ENCODE data around the gene KRTAP10-5.

Gene KRTAP10-5

GRCh38 chr21:44548381-44548780 lies 32.0 kb downstream of the KRTAP10-5 start:
- no peak for DNase-seq (ENCODE audit: low read depth, low spot score)
- H3K4me1 ChIP-seq (ENCODE audit: insufficient read depth, insufficient read length): peaks cover 27% of the 10 kb centered on the region
- H3K36me3 ChIP-seq (ENCODE audit: insufficient read depth, insufficient read length, low read length): no peaks in the 10 kb centered on the region
- no peaks in the 10 kb centered on the region for H3K27me3 ChIP-seq (ENCODE audit: insufficient read depth, insufficient read length)
- no peak overlapping the region for H3K9ac ChIP-seq (ENCODE audit: insufficient read length, low read depth)
- H3K9me3 ChIP-seq (ENCODE audit: insufficient read depth, low read length): peaks cover 21% of the 10 kb centered on the region
- no peak overlapping the region for H3K4me3 ChIP-seq (ENCODE audit: insufficient read length, low read depth)
- no peak for TF ChIP-seq SUZ12 (IDR thresholded peaks at IDR 0.05; ENCODE audit: extremely low read depth, insufficient read depth, insufficient read length)
- TF ChIP-seq ZNF274 (IDR thresholded peaks at IDR 0.05; ENCODE audit: low read depth, low read length): no peak
- TF ChIP-seq YY1 (IDR thresholded peaks at IDR 0.05; ENCODE audit: insufficient read depth, insufficient read length): no peak

- TF ChIP-seq YY1 (IDR thresholded peaks at IDR 0.05; ENCODE audit: insufficient read depth, insufficient read length): no peak
- no peak for TF ChIP-seq SUZ12 (IDR thresholded peaks at IDR 0.05; ENCODE audit: extremely low read depth, insufficient read depth, insufficient read length)
- TF ChIP-seq ZNF274 (IDR thresholded peaks at IDR 0.05; ENCODE audit: low read depth, low read length): no peak
- no peak overlapping the region for H3K4me3 ChIP-seq (ENCODE audit: insufficient read length, low read depth)
- H3K9ac ChIP-seq (ENCODE audit: insufficient read length, low read depth): no peak overlapping the region
- H3K27me3 ChIP-seq (ENCODE audit: insufficient read depth, insufficient read length): no peaks in the 10 kb centered on the region
- DNase-seq (ENCODE audit: low read depth, low spot score): no peak
- H3K9me3 ChIP-seq (ENCODE audit: insufficient read depth, low read length): peaks cover 27% of the 10 kb centered on the region
- peaks cover 24% of the 10 kb centered on the region for H3K4me1 ChIP-seq (ENCODE audit: insufficient read depth, insufficient read length)
- no peaks in the 10 kb centered on the region for H3K36me3 ChIP-seq (ENCODE audit: insufficient read depth, insufficient read length, low read length)
Measured at GRCh38 chr21:44547656-44548331, 32.6 kb downstream of the KRTAP10-5 start.

- Histone ChIP-seq H3K27me3 (ENCODE audit: insufficient read depth, insufficient read length) (no peaks in the 10 kb centered on the region), H3K4me1 (ENCODE audit: insufficient read depth, insufficient read length) (peaks cover 12% of the 10 kb centered on the region), H3K9ac (ENCODE audit: insufficient read length, low read depth) (no peak overlapping the region), H3K9me3 (ENCODE audit: insufficient read depth, low read length) (peaks cover 38% of the 10 kb centered on the region), H3K36me3 (ENCODE audit: insufficient read depth, insufficient read length, low read length) (no peaks in the 10 kb centered on the region), H3K4me3 (ENCODE audit: insufficient read length, low read depth) (no peak overlapping the region)
- DNase-seq (ENCODE audit: low read depth, low spot score): no peak
- TF ChIP-seq SUZ12 (IDR thresholded peaks at IDR 0.05; ENCODE audit: extremely low read depth, insufficient read depth, insufficient read length) (no peak), YY1 (IDR thresholded peaks at IDR 0.05; ENCODE audit: insufficient read depth, insufficient read length) (no peak), ZNF274 (IDR thresholded peaks at IDR 0.05; ENCODE audit: low read depth, low read length) (no peak)
Measured at GRCh38 chr21:44544566-44544965, 35.8 kb downstream of the KRTAP10-5 start.

- no peak overlapping the region for H3K4me3 ChIP-seq (ENCODE audit: insufficient read length, low read depth)
- no peaks in the 10 kb centered on the region for H3K27me3 ChIP-seq (ENCODE audit: insufficient read depth, insufficient read length)
- H3K9me3 ChIP-seq (ENCODE audit: insufficient read depth, low read length): peaks cover 38% of the 10 kb centered on the region
- no peak overlapping the region for H3K9ac ChIP-seq (ENCODE audit: insufficient read length, low read depth)
- H3K4me1 ChIP-seq (ENCODE audit: insufficient read depth, insufficient read length): peaks cover 7% of the 10 kb centered on the region
- DNase-seq (ENCODE audit: low read depth, low spot score): no peak
- TF ChIP-seq SUZ12 (IDR thresholded peaks at IDR 0.05; ENCODE audit: extremely low read depth, insufficient read depth, insufficient read length) (no peak), ZNF274 (IDR thresholded peaks at IDR 0.05; ENCODE audit: low read depth, low read length) (no peak), YY1 (IDR thresholded peaks at IDR 0.05; ENCODE audit: insufficient read depth, insufficient read length) (no peak)
- no peaks in the 10 kb centered on the region for H3K36me3 ChIP-seq (ENCODE audit: insufficient read depth, insufficient read length, low read length)
Measured at GRCh38 chr21:44542716-44543115, 37.7 kb downstream of the KRTAP10-5 start.

GRCh38 chr21:44540741-44541288 lies 39.6 kb downstream of the KRTAP10-5 start:
- no peak overlapping the region for H3K4me3 ChIP-seq (ENCODE audit: insufficient read length, low read depth)
- H3K9me3 ChIP-seq (ENCODE audit: insufficient read depth, low read length): peaks cover 27% of the 10 kb centered on the region
- TF ChIP-seq ZNF274 (IDR thresholded peaks at IDR 0.05; ENCODE audit: low read depth, low read length): no peak
- TF ChIP-seq SUZ12 (IDR thresholded peaks at IDR 0.05; ENCODE audit: extremely low read depth, insufficient read depth, insufficient read length): no peak
- no peak for TF ChIP-seq YY1 (IDR thresholded peaks at IDR 0.05; ENCODE audit: insufficient read depth, insufficient read length)
- no peak for DNase-seq (ENCODE audit: low read depth, low spot score)
- H3K9ac ChIP-seq (ENCODE audit: insufficient read length, low read depth): no peak overlapping the region
- peaks cover 7% of the 10 kb centered on the region for H3K4me1 ChIP-seq (ENCODE audit: insufficient read depth, insufficient read length)
- no peaks in the 10 kb centered on the region for H3K27me3 ChIP-seq (ENCODE audit: insufficient read depth, insufficient read length)
- no peaks in the 10 kb centered on the region for H3K36me3 ChIP-seq (ENCODE audit: insufficient read depth, insufficient read length, low read length)

- Histone ChIP-seq H3K27me3 (ENCODE audit: insufficient read depth, insufficient read length) (no peaks in the 10 kb centered on the region), H3K9me3 (ENCODE audit: insufficient read depth, low read length) (peaks cover 22% of the 10 kb centered on the region), H3K36me3 (ENCODE audit: insufficient read depth, insufficient read length, low read length) (no peaks in the 10 kb centered on the region), H3K4me3 (ENCODE audit: insufficient read length, low read depth) (no peak within 1 kb of the TSS), H3K4me1 (ENCODE audit: insufficient read depth, insufficient read length) (peaks cover 7% of the 10 kb centered on the region), H3K9ac (ENCODE audit: insufficient read length, low read depth) (no peak within 1 kb of the TSS)
- no peak for DNase-seq (ENCODE audit: low read depth, low spot score)
- TF ChIP-seq SUZ12 (IDR thresholded peaks at IDR 0.05; ENCODE audit: extremely low read depth, insufficient read depth, insufficient read length) (no peak), YY1 (IDR thresholded peaks at IDR 0.05; ENCODE audit: insufficient read depth, insufficient read length) (no peak), ZNF274 (IDR thresholded peaks at IDR 0.05; ENCODE audit: low read depth, low read length) (no peak)
Measured at GRCh38 chr21:44539991-44540666, 40.3 kb downstream of the KRTAP10-5 start, which contains the start of gene KRTAP10-1. KRTAP10-1 (minus strand) TSS chr21:44540195; CDS start chr21:44540150, 45 bp downstream.

GRCh38 chr21:44539046-44539445 lies 41.4 kb downstream of the KRTAP10-5 start:
- Histone ChIP-seq H3K36me3 (ENCODE audit: insufficient read depth, insufficient read length, low read length) (no peaks in the 10 kb centered on the region), H3K27me3 (ENCODE audit: insufficient read depth, insufficient read length) (no peaks in the 10 kb centered on the region), H3K9ac (ENCODE audit: insufficient read length, low read depth) (no peak overlapping the region), H3K4me1 (ENCODE audit: insufficient read depth, insufficient read length) (peaks cover 7% of the 10 kb centered on the region), H3K4me3 (ENCODE audit: insufficient read length, low read depth) (no peak overlapping the region), H3K9me3 (ENCODE audit: insufficient read depth, low read length) (peaks cover 22% of the 10 kb centered on the region)
- no peak for DNase-seq (ENCODE audit: low read depth, low spot score)
- TF ChIP-seq YY1 (IDR thresholded peaks at IDR 0.05; ENCODE audit: insufficient read depth, insufficient read length) (no peak), SUZ12 (IDR thresholded peaks at IDR 0.05; ENCODE audit: extremely low read depth, insufficient read depth, insufficient read length) (no peak), ZNF274 (IDR thresholded peaks at IDR 0.05; ENCODE audit: low read depth, low read length) (no peak)
